Measurements from ENCODE around the gene BBOF1. TPM values are rescaled to one million over a fixed set of nuclear protein-coding genes. Genes with fewer than 3 reads are reported as not detected.

The BBOF1 gene
- total and polyA plus RNA-seq, 2 donors (not counting 1 experiment from before 2014, with no cell fraction given): 0.49 to 2.6 TPM

DNA sequence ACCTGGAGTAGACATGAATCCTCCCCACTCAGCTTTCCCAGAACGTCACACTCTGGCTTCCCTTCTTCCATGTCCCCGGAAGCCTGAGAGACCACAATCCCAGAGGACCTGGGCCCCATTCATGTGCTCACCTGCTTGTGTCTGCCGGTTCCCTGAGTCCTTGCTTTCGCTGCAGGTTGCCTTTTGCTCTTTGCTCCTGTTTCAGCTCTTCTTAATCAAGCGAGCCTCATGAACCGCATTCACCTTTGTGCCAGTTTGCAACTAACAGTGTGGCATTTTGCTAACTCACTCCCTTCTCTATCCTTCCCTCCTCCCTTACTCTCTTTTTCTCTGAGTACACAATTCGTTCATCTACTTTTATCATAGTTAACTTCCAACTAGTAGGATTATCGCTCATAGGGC is 23.2 kb upstream of the BBOF1 start:
- DNase-seq: no peak
- no peaks in the 10 kb centered on the region for H3K9me3 ChIP-seq (ENCODE audit: control extremely low read depth in 1 of 3, control insufficient read depth in 2 of 3, insufficient read depth in 1 of 3, low read length in 2 of 3)
- TF ChIP-seq CTCF (IDR thresholded peaks at IDR 0.05): no peak
- TF ChIP-seq EZH2 (IDR thresholded peaks at IDR 0.05; ENCODE audit: borderline replicate concordance, insufficient read depth, low read depth, low read length, poor library complexity, severe bottlenecking): no peak
- H3K4me3 ChIP-seq (ENCODE audit: control extremely low read depth in 1 of 5, extremely low read depth in 1 of 5, insufficient read depth in 1 of 5, low read depth in 2 of 5, low read length in 4 of 5): no peak overlapping the region
- H3K79me2 ChIP-seq (ENCODE audit: control insufficient read depth, insufficient read depth, low read length): no peaks in the 10 kb centered on the region
- ChIA-PET CTCF (no interaction called here), POLR2A (no interaction called here)
- peaks cover 2% of the 10 kb centered on the region for H3K4me1 Mint-ChIP-seq
- intact Hi-C loops (cut with micrococcal nuclease): no loop called here
- no peak overlapping the region for H3K4me2 ChIP-seq (replicated peaks; ENCODE audit: low read depth, low read length, poor library complexity, severe bottlenecking)
- no peak overlapping the region for H3K4me3 Mint-ChIP-seq
- H3K4me1 ChIP-seq (ENCODE audit: control insufficient read depth in 2 of 2, insufficient read depth in 2 of 2, low read length in 2 of 2): no peaks in the 10 kb centered on the region
- no peak overlapping the region for H3K9ac ChIP-seq (ENCODE audit: low read length)
- 98% methylated on average over 6 of the region's 8 CpGs for WGBS (ENCODE audit: insufficient coverage)
- no peaks in the 10 kb centered on the region for H3K9me3 Mint-ChIP-seq (ENCODE audit: insufficient read depth)
- no peak for ATAC-seq (ENCODE audit: low read depth)
- H3K27me3 ChIP-seq (replicated peaks in 1 of 4; ENCODE audit: control extremely low read depth in 1 of 4, control insufficient read depth in 3 of 4, insufficient read depth in 4 of 4, low read length in 3 of 4): no peaks in the 10 kb centered on the region
- peaks cover 0 to 9% of the 10 kb centered on the region in 2 experiments for H3K36me3 ChIP-seq (replicated peaks in 1 of 2; ENCODE audit: control extremely low read depth in 1 of 2, control insufficient read depth in 1 of 2, extremely low read depth in 1 of 2, insufficient read depth in 2 of 2, low read length in 1 of 2)
- no peak overlapping the region for H3K27ac ChIP-seq (ENCODE audit: low read length in 2 of 2)
- H3K27ac Mint-ChIP-seq: no peak overlapping the region
- H2AFZ ChIP-seq (ENCODE audit: insufficient read depth, low read depth, low read length, poor library complexity, severe bottlenecking): no peak overlapping the region
- no peaks in the 10 kb centered on the region for H3K27me3 Mint-ChIP-seq
- H4K20me1 ChIP-seq (ENCODE audit: control insufficient read depth, insufficient read depth, low read length, poor library complexity, severe bottlenecking): no peaks in the 10 kb centered on the region

- H3K4me3 ChIP-seq (ENCODE audit: control extremely low read depth in 1 of 5, extremely low read depth in 1 of 5, insufficient read depth in 1 of 5, low read depth in 2 of 5, low read length in 4 of 5): no peak overlapping the region
- H2AFZ ChIP-seq (ENCODE audit: insufficient read depth, low read depth, low read length, poor library complexity, severe bottlenecking): no peak overlapping the region
- H4K20me1 ChIP-seq (ENCODE audit: control insufficient read depth, insufficient read depth, low read length, poor library complexity, severe bottlenecking): no peaks in the 10 kb centered on the region
- H3K27ac Mint-ChIP-seq: no peak overlapping the region
- H3K27me3 ChIP-seq (replicated peaks in 1 of 4; ENCODE audit: control extremely low read depth in 1 of 4, control insufficient read depth in 3 of 4, insufficient read depth in 4 of 4, low read length in 3 of 4): no peaks in the 10 kb centered on the region
- H3K9me3 Mint-ChIP-seq (ENCODE audit: insufficient read depth): no peaks in the 10 kb centered on the region
- TF ChIP-seq CTCF (IDR thresholded peaks at IDR 0.05): no peak
- no peak for TF ChIP-seq EZH2 (IDR thresholded peaks at IDR 0.05; ENCODE audit: borderline replicate concordance, insufficient read depth, low read depth, low read length, poor library complexity, severe bottlenecking)
- no peak overlapping the region for H3K27ac ChIP-seq (ENCODE audit: low read length in 2 of 2)
- H3K4me2 ChIP-seq (replicated peaks; ENCODE audit: low read depth, low read length, poor library complexity, severe bottlenecking): no peak overlapping the region
- DNase-seq: no peak
- H3K4me3 Mint-ChIP-seq: no peak overlapping the region
- H3K9ac ChIP-seq (ENCODE audit: low read length): no peak overlapping the region
- CTCF ChIA-PET: no interaction called here
- H3K4me1 Mint-ChIP-seq: peaks cover 2% of the 10 kb centered on the region
- no peaks in the 10 kb centered on the region for H3K27me3 Mint-ChIP-seq
- intact Hi-C loops (cut with micrococcal nuclease): no loop called here
- H3K36me3 ChIP-seq (replicated peaks in 1 of 2; ENCODE audit: control extremely low read depth in 1 of 2, control insufficient read depth in 1 of 2, extremely low read depth in 1 of 2, insufficient read depth in 2 of 2, low read length in 1 of 2): peaks cover 0 to 9% of the 10 kb centered on the region in 2 experiments
- H3K79me2 ChIP-seq (ENCODE audit: control insufficient read depth, insufficient read depth, low read length): no peaks in the 10 kb centered on the region
- no peaks in the 10 kb centered on the region for H3K9me3 ChIP-seq (ENCODE audit: control extremely low read depth in 1 of 3, control insufficient read depth in 2 of 3, insufficient read depth in 1 of 3, low read length in 2 of 3)
- POLR2A ChIA-PET: no interaction called here
- no CpG with 5 or more reads among the region's 2 CpGs for WGBS (ENCODE audit: insufficient coverage)
- ATAC-seq (ENCODE audit: low read depth): no peak
- no peaks in the 10 kb centered on the region for H3K4me1 ChIP-seq (ENCODE audit: control insufficient read depth in 2 of 2, insufficient read depth in 2 of 2, low read length in 2 of 2)
Observed at GRCh38 chr14:73996731-73997107, 22.4 kb upstream of the BBOF1 start.
